Activated T-cell treated with anti-CD3 and anti-CD28 coated beads for 4 hours (primary cell): ENCODE results near the gene GYS2.

Experiments
- DNase-seq: peaks from one replicate; pipeline ENCODE4 v3.0.0-alpha.2; 2020

Gene GYS2

DNA sequence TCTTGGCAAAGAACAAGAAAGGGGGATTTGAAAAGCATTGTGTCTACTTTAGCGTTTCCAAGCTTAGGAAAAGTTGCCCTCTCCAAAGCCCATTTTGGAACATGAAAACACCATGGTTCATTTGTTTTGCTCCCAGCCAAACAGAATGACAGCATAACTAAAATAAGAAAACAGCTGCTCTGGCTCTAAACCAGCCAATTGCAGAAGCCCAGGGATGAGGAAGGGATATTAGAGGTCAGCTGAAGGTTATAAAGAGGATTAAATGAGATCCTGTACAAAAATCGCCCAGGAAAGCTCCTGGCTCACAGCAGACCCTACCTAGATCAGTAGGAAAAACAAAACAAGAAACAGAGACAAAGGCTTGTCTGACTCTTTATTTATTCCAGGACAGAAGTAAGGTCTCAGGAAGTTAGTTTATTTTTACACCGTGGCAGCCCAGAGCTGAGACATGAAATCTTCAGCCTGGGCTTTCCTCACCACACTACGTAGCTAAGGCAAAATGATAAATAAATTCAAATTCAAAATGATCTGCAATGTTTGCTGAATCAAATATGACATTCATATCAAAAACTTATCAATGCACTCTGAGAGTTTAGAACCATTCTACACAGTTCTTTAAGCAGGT, 52.7 kb downstream of the GYS2 start:
- no peak for DNase-seq

GRCh38 chr12:21547437-21547836, 57.2 kb downstream of the GYS2 start:
- no peak for DNase-seq

DNA sequence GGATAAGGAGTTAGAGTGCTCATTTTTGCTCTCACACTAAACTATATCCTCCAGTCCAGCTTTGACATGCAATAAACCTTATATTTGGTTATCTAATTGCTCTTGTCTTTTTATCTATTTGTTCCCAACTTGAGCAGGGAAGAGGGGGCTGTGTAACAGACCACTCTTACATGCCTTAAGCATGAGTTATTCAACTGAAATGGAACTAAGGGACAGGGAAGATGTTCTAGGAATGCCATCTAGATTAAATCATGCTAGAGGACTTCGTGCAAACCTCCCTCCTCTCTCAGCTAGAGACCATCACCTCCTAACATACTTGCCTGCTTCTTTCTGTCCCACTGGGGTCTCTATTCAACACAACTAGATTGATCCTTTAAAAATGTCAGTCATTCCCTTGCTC, 57.9 kb downstream of the GYS2 start:
- no peak for DNase-seq

- DNase-seq, result no peak
Observed at GRCh38 chr12:21545557-21545956, 59.1 kb downstream of the GYS2 start.

DNA sequence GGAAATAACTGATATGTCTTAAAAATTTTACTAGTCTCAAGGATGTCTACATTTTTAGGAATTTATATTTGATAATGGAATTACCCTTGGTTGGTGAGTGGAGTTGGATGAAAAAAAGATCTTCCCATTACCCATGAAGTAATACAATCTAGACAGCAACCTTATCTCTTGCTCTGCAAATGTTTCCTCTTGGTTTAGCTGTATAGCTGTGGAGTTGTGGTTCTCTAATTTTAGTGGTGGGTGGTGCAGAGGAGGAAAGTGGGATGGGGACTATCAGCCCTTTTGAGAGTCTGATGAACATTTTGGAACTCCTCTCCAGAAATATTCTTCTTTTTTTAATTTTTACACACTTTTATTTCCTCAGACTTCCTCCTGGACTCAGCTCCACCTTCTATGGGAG, 61.5 kb downstream of the GYS2 start:
- DNase-seq, result no peak

DNA sequence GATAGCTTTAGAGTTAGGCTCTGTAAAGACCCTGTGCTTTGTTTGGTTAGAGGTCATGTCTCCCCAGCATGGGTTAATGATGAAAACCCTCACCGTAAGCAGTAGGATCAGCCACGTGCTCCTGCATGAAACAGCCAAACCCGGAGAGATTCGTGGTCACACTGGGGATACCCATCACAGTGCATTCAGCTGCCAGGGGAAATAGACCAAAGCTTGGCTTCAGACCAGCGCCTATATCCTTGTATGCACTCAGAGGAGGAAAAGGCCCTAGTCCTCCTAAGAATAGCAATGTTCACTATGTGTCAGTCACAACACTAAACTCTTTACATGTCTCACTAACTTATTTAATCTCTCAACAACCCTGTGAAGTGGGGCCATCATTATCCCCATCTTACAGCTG, 62.2 kb downstream of the GYS2 start:
- DNase-seq, result no peak

DNA sequence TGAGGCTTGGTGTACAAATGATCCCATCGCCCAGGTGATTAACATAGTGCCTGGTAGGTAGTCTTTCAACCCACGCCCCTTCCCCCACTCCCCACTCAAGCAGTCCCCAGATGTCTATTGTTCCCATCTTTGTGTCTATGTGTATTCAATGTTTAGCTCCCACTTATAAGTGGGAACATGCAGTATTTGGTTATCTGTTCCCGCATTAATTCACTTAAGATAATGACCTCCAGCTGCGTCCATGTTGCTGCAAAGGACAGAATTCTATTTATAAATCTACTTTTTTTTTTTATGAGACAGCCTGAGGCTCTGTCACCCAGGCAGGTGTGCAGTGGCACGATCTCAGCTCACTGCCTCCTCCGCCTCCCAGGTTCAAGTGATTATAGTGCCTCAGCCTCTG, 62.9 kb downstream of the GYS2 start:
- DNase-seq, result no peak

GRCh38 chr12:21539797-21540196, 64.8 kb downstream of the GYS2 start:
- no peak for DNase-seq

- DNase-seq, result no peak
Observed at GRCh38 chr12:21538061-21538653, 66.5 kb downstream of the GYS2 start.

DNA sequence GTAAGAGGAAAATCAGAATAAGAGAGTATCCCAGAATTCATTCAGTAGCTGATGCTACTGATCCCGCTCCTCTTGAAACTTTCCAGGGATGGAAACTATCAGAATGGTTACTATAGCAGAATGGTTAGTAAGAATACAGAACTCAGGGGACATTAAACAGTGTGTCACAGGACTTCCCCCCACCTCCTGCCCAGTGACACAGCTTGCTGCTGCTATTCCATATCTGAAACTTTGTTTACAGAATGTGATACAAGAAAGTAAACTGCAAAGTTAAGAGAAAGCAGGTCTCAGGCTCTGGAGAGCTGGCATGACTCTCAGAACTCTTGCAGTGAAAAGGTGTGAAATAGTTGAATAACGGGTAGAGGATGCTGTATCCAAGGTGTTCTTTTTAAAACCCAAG, 75.2 kb downstream of the GYS2 start:
- DNase-seq, result no peak

- DNase-seq, result no peak
Observed at GRCh38 chr12:21528953-21529352, 75.7 kb downstream of the GYS2 start.

DNA sequence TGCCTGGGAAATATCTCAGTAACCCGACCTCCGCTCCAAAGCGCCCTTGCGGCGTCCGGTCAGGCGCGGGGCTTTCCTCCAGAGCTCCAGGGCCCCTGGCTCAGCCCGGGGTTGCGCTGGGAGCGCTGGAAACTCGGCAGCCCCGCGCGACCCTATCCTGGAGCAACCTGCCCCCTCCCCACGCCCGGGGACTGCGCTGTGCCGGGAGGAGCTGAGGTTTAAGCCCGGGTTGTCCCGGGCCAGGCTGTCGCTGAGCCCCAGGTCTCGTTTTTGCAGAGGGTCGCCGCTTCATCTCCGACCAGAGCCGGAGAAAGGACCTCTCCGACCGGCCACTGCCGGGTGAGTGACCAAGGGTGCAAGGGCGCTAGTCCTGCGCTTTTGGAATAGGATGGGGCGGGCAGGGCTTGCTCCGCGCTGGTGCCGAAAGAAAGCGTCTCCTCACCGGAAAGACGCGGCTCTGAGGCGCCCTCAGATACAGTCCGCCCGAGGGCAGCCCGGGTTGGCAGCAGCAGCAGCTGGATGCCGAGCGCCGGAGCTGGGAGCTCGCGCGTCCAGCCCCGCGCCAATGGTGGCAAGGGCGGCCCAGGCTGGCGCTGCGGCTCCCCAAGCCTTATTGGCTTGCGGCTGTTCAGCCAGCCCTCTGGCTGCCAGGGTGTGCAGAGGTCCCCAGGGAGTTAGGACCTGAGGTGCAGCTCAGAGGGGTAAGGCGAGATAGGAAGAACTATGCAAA, 77.0 kb downstream of the GYS2 start:
- no peak for DNase-seq

DNA sequence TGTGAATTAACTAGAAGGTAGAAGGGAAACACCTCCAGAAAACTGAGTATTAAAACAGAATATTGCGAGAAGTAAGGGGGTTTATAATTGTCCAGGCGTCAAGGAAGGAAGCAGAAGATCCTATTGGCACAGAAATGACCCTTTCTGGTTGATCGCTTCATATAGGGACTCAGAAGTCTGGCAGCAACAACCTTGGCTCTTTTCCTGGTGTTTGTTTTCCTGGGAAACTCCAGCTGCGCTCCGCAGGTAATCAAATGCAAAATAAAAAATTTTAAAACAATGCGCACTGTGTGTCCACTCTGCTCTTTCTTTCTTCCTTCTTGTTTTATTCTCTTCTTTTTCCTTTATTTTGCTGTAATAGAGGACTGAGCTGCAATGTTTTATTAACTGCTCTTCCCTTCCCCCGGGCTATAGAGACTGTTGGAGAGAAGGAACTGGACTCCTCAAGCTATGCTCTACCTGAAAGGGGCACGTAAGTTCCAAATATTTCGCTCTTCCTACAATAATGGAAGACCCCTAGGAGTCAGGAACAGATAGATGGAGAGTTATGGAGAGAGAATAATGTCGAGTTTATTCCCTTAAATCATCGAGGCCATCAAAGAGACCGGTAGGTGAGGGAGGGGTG, 77.8 kb downstream of the GYS2 start:
- no peak for DNase-seq

- no peak for DNase-seq
Observed at GRCh38 chr12:21526053-21526452, 78.6 kb downstream of the GYS2 start, which contains the start of gene SPX. Gene SPX, plus strand, starts transcription at chr12:21526296. Its CDS starts 177 bp downstream, at chr12:21526473.

DNA sequence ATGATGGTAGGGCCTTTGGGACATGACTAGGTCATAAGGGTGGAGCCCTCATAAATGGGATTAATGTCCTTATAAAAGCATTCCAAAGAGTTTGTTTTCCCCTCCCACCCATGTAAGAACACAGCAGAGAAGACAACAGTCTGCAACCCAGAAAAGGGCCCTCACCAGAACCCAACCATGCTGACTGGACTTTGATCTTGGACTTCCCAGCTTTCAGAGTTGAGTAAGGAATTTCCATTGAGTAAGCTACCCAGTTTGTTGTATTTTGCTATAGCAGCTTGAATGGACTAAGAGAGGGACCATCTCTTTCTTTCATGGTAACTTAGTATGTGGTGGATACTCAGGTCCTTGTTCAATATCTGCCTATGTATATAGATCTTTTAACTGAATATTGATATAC, 81.5 kb downstream of the GYS2 start:
- no peak for DNase-seq

- no peak for DNase-seq
Observed at GRCh38 chr12:21521541-21521940, 83.1 kb downstream of the GYS2 start.

- DNase-seq, result no peak
Observed at GRCh38 chr12:21518451-21518850, 86.2 kb downstream of the GYS2 start.

GRCh38 chr12:21516281-21516680, 88.4 kb downstream of the GYS2 start:
- DNase-seq, result no peak

- DNase-seq, result no peak
Observed at GRCh38 chr12:21509768-21510167, 94.9 kb downstream of the GYS2 start.

- DNase-seq, result no peak
Observed at GRCh38 chr12:21507849-21508248, 96.8 kb downstream of the GYS2 start.

GRCh38 chr12:21505888-21506287, 98.8 kb downstream of the GYS2 start:
- DNase-seq, result no peak

GRCh38 chr12:21502872-21503271, 101.8 kb downstream of the GYS2 start:
- no peak for DNase-seq

DNA sequence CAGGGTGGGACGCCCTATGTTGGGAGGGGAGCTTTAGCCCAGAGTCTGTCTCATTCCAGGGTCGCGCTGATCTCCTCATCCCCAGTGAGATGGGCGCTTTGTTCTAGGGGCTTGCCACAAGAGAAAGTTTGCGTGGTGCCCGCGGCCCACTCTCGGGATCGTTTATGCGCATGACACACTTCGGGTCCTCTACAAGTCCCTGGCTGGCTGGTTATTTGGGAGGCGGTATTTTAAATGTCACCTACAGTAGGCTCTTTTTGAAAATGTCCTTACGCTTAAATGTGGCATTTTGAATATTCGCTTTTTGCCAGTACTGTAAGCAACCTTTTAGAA, 102.5 kb downstream of the GYS2 start:
- peak; percentile 16 for DNase-seq
